Measurements from ENCODE around the gene ZSWIM4. TPM values are rescaled to one million over a fixed set of nuclear protein-coding genes. Genes with fewer than 3 reads are reported as not detected.
A peak's percentile ranks its signal among the peaks of the same experiment; 100 is the strongest.

ZSWIM4 gene
- total and polyA plus RNA-seq, 2 of the 13 experiments (the other 11 are each of a cell fraction or from before 2014, with no cell fraction given): 0.33 to 0.86 TPM

DNA sequence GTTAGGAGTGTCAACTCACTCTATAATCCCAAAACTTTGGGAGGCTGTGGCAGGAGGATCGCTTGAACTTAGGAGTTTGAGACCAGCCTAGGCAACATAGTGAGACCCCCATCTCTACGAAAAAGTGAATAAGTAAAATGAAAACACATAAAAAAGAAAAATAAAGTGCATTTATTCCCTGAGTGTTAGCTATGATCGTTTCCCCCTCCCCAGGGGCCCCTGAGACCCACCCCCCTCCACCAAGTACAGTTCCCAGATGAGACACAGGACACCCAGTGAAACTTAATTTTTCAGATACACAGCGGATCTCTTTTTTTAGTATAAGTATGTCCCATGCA lies 53.1 kb downstream of the ZSWIM4 start (continued):
- no peak for TF ChIP-seq SRF (IDR thresholded peaks at IDR 0.05; ENCODE audit: low read depth, low read length)
- no peak for TF ChIP-seq HOXA3 (CRISPR knock-in tag; IDR thresholded peaks at IDR 0.05)
- TF ChIP-seq, protein P1, sequence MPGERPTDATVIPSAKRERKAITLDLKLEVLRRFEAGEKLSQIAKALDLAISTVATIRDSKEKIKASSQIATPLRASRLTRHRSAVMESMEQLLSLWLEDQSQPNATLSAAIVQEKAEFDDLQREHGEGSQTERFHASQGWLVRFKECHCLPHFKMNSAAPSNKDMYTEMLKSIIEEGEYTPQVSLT (CRISPR knock-in tag; IDR thresholded peaks at IDR 0.05; ENCODE audit: borderline replicate concordance, low read depth): no peak
- no peak for TF ChIP-seq ZNF383 (CRISPR knock-in tag; IDR thresholded peaks at IDR 0.05; ENCODE audit: borderline replicate concordance)
- TF ChIP-seq RFX1 (IDR thresholded peaks at IDR 0.05): no peak

DNA sequence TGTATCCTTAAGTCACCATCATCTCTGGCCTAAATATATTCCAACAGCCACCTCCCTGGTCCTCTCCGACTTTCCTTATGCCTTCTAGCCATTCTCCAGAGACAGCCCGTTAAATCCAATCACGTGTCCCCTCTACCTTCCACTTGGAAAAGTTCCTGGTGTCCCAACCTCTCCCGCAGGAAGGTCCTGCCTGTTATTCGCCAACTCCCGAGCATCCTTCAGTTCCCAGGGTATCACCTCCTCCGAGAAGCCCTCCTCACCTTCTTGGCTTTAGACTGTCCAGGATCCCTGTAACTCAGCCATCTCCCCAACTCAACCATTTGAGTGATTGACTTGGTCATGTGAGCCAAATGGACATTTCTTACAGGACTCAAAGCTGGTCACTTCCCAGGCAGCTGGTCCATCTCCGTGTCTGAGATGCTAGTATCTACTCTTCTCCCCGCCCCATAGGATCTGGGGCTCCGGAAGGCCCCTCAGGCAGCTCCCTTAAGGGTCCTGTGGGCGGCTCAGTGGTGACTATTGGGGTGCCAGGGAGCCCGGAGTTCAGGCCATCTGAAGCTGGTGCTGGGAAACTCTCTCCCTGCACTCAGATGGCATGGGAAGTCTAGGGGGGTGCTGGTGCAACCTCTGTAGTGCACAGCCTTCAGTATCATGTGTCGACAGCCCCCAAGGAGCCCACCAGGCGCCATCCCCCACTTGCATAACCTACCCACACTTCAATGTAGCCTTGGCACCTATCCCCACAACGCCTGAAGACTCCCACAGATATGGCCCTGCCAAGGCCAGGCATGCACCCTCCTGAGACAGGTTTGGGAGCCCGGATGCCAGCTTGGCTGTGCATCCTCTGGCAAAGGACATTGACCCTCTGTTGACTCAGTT lies 53.8 kb downstream of the ZSWIM4 start:
- Histone ChIP-seq H3K4me1 (ENCODE audit: insufficient read depth, low read length) (peaks cover 91% of the 10 kb centered on the region), H2AFZ (ENCODE audit: low read length) (no peak overlapping the region), H3K36me3 (replicated peaks in 1 of 2; ENCODE audit: control insufficient read depth in 1 of 2, insufficient read depth in 2 of 2, low read length in 2 of 2) (no peaks in the 10 kb centered on the region), H3K79me2 (ENCODE audit: insufficient read depth, low read length) (no peaks in the 10 kb centered on the region), H3K4me3 (replicated peaks in 1 of 3; ENCODE audit: insufficient read depth in 1 of 3, low read depth in 2 of 3, low read length in 3 of 3) (no peak overlapping the region), H3K27me3 (ENCODE audit: control insufficient read depth in 1 of 2, insufficient read depth in 2 of 2, low read length in 2 of 2) (no peaks in the 10 kb centered on the region; a peak in 1 of 5 replicates), H3K9ac (ENCODE audit: insufficient read depth, low read depth, low read length) (peak overlapping the region; percentile 7; the same call in 1 of the 2 replicates), H3K27ac (ENCODE audit: extremely low read length, insufficient read depth, low read length) (peak overlapping the region; percentile 47), H3K9me3 (ENCODE audit: low read length) (no peaks in the 10 kb centered on the region), H3K4me2 (ENCODE audit: low read depth, low read length) (no peak overlapping the region), H4K20me1 (ENCODE audit: insufficient read depth, low read length) (no peaks in the 10 kb centered on the region)
- in situ Hi-C loops (cut with HindIII; ENCODE audit: extremely low pct_ligation_motif_present, low pct_unique_long_range_greater_than_20kb): no loop called here
- ATAC-seq (no peak), DNase-seq (ENCODE audit: low spot score) (no peak), FAIRE-seq (no peak)
- WGBS (ENCODE audit: low lambda C conversion rate): 54% methylated on average over 8 of the region's 16 CpGs
- no TSS peak for BruUV-seq (replicated peaks)
- POLR2A ChIA-PET: no interaction called here
- intact Hi-C loops (cut with micrococcal nuclease; ENCODE audit: unreplicated experiment): loop anchor here (5.0 kb wide), 1 partner anchor 697 kb away; the partner anchor contains the start of genes IER2 and STX10
- CTCF ChIA-PET (ENCODE audit: low intra/inter-chr PET ratio, low total read pairs): no interaction called here
- TF ChIP-seq ESRRA (CRISPR knock-in tag; IDR thresholded peaks at IDR 0.05; ENCODE audit: low read depth) (no peak), TEAD3 (CRISPR knock-in tag; optimal IDR thresholded peaks at IDR 0.05; ENCODE audit: borderline replicate concordance) (no peak), SAP130 (CRISPR knock-in tag; IDR thresholded peaks at IDR 0.05; ENCODE audit: low read depth) (no peak), ZNF230 (CRISPR knock-in tag; IDR thresholded peaks at IDR 0.05) (no peak), CCAR2 (optimal IDR thresholded peaks at IDR 0.05; ENCODE audit: low read depth, low read length) (no peak), SMYD3 (CRISPR knock-in tag; IDR thresholded peaks at IDR 0.05) (no peak), ZNF558 (CRISPR knock-in tag; IDR thresholded peaks at IDR 0.05; ENCODE audit: borderline replicate concordance) (no peak), AKAP8 (CRISPR knock-in tag; IDR thresholded peaks at IDR 0.05) (no peak)
- TF ChIP-seq, protein P2, sequence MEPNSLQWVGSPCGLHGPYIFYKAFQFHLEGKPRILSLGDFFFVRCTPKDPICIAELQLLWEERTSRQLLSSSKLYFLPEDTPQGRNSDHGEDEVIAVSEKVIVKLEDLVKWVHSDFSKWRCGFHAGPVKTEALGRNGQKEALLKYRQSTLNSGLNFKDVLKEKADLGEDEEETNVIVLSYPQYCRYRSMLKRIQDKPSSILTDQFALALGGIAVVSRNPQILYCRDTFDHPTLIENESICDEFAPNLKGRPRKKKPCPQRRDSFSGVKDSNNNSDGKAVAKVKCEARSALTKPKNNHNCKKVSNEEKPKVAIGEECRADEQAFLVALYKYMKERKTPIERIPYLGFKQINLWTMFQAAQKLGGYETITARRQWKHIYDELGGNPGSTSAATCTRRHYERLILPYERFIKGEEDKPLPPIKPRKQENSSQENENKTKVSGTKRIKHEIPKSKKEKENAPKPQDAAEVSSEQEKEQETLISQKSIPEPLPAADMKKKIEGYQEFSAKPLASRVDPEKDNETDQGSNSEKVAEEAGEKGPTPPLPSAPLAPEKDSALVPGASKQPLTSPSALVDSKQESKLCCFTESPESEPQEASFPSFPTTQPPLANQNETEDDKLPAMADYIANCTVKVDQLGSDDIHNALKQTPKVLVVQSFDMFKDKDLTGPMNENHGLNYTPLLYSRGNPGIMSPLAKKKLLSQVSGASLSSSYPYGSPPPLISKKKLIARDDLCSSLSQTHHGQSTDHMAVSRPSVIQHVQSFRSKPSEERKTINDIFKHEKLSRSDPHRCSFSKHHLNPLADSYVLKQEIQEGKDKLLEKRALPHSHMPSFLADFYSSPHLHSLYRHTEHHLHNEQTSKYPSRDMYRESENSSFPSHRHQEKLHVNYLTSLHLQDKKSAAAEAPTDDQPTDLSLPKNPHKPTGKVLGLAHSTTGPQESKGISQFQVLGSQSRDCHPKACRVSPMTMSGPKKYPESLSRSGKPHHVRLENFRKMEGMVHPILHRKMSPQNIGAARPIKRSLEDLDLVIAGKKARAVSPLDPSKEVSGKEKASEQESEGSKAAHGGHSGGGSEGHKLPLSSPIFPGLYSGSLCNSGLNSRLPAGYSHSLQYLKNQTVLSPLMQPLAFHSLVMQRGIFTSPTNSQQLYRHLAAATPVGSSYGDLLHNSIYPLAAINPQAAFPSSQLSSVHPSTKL (CRISPR knock-in tag; IDR thresholded peaks at IDR 0.05): no peak
- TF ChIP-seq, protein P3, sequence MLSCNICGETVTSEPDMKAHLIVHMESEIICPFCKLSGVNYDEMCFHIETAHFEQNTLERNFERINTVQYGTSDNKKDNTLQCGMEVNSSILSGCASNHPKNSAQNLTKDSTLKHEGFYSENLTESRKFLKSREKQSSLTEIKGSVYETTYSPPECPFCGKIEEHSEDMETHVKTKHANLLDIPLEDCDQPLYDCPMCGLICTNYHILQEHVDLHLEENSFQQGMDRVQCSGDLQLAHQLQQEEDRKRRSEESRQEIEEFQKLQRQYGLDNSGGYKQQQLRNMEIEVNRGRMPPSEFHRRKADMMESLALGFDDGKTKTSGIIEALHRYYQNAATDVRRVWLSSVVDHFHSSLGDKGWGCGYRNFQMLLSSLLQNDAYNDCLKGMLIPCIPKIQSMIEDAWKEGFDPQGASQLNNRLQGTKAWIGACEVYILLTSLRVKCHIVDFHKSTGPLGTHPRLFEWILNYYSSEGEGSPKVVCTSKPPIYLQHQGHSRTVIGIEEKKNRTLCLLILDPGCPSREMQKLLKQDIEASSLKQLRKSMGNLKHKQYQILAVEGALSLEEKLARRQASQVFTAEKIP (CRISPR knock-in tag; IDR thresholded peaks at IDR 0.05; ENCODE audit: borderline replicate concordance): no peak
